Stimulated activated CD8-positive, alpha-beta memory T cell treated with anti-CD3 and anti-CD28 coated beads, Interleukin-7, amount 100 ng/mL, for 24 hours (primary cell): ENCODE measurements around the gene ING4.
"Not testable (repeated sequence)": the region's sequence is repeated elsewhere in the genome, so short reads cannot be mapped to it uniquely, and the experiment has no call there.

Source experiments
- DNase-seq: peaks from one replicate; pipeline ENCODE4 v3.0.0-alpha.2; 2020; ENCODE audit warnings: low read depth

Gene ING4

GRCh38 chr12:6662906-6663742, at the start of gene ING4:
TSS of gene ING4 (minus strand) at chr12:6663119. CDS start at chr12:6663101, 18 bp downstream.
- peak; percentile 85 for DNase-seq

GRCh38 chr12:6708960-6709394, 46.1 kb upstream of the ING4 start:
- no peak for DNase-seq

GRCh38 chr12:6708351-6708750, 45.4 kb upstream of the ING4 start:
- not testable (repeated sequence) for DNase-seq

GRCh38 chr12:6703631-6704030, 40.7 kb upstream of the ING4 start:
- DNase-seq: no peak

GRCh38 chr12:6701078-6701768, 38.3 kb upstream of the ING4 start:
- DNase-seq: no peak

GRCh38 chr12:6700646-6701051, 37.7 kb upstream of the ING4 start, which contains the start of gene PIANP:
TSS of gene PIANP (minus strand) at chr12:6700815. CDS start at chr12:6698061, 2,754 bp downstream.
- no peak for DNase-seq

DNA sequence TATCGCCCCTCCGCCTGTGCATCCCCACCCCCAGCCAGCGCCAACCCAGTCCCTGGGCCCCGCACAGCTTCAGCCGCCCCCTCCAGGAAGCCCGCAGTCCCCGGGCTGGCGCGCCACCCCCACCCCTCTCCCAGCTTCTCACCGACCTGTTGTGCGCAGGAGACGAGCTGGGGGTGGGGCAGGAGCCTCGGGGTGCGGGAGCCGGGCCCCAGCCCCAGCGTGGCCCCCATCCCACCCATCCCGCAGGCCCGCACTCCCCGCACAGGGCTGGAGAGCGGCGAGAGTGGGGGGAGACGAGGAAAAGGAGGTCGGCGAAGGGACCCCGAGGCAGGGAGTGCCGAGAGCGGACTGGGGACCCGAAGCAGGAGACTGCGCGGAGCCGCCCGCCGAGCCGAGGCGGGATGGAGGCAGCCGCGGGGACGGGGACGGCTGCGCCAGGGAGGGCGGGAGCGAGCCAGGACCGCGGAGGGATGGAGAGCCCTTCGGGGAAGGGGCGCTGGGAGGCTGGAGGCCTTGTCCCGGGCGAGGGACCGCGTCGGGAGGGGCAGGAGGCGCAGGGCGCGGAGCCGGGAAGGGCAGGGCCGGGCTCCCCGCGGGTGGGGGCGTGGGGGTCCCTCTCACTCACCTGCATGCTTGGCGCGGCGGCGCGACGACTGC, 37.2 kb upstream of the ING4 start:
- DNase-seq: no peak

DNA sequence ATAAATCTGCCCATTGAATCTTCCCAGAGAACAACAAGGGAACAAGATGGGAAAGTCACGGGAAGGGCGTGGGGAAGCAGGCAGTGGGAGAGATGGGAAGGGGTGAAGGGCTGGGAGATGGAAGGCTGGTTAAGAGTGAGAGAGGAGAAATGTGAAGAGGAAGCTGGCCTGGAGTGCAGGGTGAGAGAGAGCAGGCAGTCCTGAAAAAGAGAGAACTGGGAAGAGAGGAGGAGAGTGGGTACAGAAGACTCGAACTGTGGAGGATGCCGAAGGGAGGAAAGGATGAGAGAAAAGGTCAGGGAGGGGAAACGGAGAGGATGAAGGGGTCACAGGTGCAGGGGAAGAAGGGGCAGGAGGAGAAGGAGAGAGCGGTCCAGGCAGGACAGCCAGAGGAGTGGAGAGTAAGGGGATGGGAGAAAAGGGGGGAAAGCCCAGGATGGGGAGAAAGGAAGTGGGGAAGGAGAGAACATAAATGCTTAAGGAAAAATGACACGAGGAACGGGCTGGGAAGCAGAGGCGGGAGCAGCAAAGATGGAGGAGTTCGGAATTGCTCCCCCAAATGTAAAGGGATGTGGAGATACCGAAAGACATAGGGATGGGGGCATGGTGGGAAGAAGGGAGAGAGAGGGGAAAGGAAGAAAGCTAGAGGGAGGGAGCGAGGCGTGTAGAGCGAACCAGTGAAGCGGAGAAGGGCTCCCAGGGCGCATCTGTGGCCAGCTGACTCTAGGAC, 36.5 kb upstream of the ING4 start:
- DNase-seq: no peak

DNA sequence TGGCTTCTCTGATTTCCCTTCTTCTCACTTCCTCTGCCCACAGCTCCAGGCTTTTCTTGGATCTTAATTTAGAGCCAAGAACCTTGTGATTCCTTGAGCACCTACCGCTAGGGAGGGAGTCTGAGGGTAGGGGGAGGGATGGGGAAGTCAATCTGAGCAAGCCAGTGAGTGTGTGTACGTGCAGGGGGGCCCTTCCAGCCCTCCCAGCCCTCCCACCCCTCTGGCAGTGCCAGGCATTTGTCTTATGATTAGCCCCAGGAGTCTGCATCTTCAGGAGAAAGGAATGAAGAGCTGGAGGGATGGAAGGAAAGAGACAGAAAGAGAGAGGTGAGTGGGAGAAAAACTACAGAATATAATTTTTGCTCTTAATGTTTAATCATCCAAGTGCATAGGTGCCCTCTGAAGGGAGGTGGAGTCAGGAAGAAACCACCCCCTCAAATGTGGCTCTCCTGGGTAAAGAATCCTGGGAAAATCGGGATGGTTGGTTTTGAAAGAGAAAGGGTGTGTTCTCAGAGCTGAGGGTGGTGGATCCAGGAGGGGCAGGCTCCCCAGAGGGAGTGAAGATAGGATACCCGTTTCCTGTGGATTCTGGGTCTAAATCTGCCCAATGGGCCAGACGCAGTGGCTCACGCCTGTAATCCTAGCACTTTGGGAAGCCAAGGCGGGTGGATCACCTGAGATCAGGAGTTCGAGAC, 35.6 kb upstream of the ING4 start:
- no peak for DNase-seq

DNA sequence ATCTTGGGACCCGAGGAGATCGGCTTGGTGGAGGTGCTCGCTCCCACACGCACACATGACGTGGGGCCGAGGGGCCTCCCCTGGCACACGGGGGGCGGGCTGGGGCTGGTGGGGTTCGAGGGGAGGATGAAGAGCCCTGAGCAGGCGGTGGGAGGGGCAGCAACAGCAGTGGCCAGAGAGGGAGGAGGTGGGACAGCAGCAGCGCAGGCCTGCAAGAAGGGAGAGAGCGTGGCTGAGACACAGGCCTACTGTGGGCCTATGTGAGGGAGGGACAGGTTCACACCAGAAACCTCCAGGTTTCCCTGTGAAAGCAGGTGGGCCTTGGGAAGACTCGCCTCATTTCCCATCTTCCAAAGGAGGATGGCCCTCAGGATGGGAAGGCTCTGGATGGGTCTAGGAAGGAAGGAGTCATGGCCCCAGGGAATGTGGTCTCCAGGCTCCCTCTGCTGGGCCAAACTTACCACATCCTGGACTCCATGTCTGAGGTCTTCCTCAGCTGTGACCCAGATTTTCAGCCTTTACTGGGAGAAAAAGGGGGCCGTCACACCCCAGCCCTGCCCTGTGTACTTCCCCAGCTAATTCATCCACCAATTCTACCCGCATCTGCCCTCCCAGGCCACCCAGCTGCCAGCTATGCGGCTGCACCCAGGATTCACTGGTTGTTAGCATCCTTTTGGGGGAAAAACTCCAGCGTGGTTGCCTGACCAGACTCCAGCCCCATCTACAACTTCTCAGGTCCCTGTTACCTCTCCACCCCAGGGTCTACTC, 34.8 kb upstream of the ING4 start:
- no peak for DNase-seq

- DNase-seq: no peak
Observed at GRCh38 chr12:6696690-6697583, 34.0 kb upstream of the ING4 start.

DNA sequence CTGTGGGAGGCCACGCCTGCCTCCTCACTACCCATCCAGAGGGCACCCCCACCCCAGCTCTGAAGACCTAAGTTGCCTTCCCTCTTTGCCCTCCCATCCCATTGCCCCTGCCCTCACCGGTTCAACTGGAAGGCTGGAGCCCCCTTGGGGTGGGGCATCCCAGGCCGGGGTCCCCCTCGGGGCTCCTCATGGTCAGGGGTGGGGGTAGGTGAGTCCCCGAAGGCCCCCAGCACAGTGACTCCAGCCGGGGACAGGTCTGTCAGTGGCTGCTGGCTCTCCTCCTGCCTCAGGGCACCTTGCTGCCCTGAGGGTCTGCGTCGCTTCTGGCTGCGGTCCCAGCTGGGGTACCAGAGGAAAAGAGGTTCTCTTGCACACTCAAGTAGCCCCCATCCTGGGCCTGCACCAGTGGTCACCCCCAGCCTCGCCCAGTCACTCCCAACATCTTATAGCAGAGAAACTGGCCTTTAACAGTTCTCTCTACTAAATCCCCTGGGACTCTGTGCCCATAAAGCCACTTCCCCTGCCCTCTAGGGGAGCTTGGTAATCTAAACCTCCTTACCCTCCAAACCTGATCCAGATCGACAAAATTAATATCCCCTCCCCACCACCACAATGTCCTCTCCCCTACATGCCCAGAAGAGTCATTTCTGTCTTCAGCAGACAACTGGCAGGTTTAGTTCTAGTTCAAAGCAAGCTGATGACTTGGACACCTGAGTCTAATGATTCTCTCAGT, 32.6 kb upstream of the ING4 start:
- DNase-seq: no peak

GRCh38 chr12:6694701-6695100, 31.8 kb upstream of the ING4 start:
- DNase-seq: no peak

DNA sequence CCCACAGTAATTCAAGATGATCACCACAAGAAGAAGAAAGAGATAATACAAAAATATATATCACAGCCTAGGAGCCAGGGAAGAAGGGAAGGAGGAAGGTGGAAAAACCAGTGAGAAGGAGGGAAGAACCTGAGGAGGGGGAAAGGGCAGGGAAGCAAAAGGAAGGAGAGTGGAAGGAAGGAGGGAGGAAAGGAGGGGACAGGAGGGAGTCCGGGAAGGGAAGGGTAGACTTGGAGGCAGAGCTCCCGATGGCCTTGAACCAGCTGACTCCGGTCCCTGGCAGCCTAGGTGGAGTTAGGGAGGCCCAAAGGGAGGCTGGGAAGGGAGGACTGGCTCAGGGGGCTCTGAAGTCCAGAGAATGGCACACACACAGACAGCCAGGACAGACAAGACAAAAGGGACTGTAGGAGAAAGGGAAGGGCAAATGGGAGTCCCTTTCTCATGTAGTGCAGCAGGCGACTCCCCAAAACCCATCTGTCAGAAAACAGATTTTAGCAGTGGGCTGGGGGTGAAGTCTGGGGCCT, 31.0 kb upstream of the ING4 start:
- DNase-seq: no peak

GRCh38 chr12:6692888-6693287, 30.0 kb upstream of the ING4 start:
- no peak for DNase-seq

- DNase-seq: no peak
Observed at GRCh38 chr12:6691473-6691872, 28.6 kb upstream of the ING4 start.

GRCh38 chr12:6688999-6689882, 26.3 kb upstream of the ING4 start, which contains the start of gene ZNF384:
TSS of gene ZNF384 (minus strand) at chr12:6689375. CDS start at chr12:6679520, 9,855 bp downstream.
- DNase-seq: peak; percentile 90
